Measurements from ENCODE around the gene LOXL1. TPM values are rescaled to one million over a fixed set of nuclear protein-coding genes. Genes with fewer than 3 reads are reported as not detected.
A peak's percentile ranks its signal among the peaks of the same experiment; 100 is the strongest.
"Not testable (repeated sequence)": the region's sequence is repeated elsewhere in the genome, so short reads cannot be mapped to it uniquely, and the experiment has no call there.

The LOXL1 gene
- polyA plus RNA-seq, 3 donors = 86.3 to 88.4 (median 88.1) TPM

DNA sequence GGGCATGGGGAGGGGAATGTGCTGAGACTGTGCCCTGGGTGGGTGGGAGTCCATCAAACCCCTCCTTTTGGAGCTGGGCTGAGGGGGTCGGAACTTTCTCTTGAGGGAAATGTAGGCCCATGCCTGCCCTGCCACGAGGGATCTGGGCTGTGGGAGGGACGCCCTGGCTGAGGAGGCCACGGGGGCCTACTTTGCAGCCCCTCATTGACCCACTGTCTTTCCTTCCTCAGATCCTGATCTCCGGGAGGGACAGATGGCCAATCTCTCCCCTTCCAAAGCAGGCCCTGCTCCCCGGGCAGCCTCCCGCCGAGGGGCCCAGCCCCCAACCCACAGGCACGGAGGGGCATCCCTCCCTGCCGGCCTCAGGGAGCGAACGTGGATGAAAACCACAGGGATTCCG is 25.3 kb downstream of the LOXL1 start:
- no peak for DNase-seq (ENCODE audit: low read depth in 3 of 3, low spot score in 2 of 3)

DNA sequence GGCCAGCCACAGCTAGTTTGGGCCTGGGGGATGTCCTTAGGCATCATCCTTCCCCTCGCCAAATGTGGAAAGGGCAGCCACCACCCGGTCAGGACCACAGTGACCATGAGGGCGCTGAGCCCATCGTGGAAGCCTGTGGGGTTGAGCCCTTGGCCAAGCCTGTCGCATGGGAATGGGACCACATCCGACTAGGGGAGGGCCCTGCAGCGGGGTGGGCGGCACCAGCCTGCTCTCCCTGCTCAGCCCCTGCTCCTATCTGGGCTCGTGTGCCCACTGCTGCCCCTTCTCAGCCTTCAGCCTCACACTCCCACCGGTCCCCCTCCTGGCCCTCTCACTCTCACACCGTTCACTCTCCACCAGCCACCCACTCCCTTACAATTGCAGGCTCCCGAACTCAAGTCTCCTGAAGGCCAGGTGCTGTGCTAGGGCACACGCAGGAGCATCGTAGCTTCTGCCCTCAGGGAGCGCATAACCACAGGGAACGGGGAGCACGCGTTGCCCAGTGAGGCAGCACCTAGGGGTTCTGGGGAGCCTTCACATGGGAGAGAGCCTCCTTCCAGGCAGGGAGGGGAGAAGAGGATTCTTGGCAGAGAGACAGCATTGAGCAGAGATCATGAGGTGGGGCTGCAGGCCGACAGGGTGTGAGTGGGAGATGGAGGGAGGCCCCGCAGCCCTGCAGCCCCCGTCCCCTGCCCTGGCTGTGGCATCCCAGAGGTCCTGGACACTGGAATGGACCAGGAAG is 26.1 kb downstream of the LOXL1 start:
- no peak for DNase-seq (ENCODE audit: low read depth in 3 of 3, low spot score in 2 of 3)

DNA sequence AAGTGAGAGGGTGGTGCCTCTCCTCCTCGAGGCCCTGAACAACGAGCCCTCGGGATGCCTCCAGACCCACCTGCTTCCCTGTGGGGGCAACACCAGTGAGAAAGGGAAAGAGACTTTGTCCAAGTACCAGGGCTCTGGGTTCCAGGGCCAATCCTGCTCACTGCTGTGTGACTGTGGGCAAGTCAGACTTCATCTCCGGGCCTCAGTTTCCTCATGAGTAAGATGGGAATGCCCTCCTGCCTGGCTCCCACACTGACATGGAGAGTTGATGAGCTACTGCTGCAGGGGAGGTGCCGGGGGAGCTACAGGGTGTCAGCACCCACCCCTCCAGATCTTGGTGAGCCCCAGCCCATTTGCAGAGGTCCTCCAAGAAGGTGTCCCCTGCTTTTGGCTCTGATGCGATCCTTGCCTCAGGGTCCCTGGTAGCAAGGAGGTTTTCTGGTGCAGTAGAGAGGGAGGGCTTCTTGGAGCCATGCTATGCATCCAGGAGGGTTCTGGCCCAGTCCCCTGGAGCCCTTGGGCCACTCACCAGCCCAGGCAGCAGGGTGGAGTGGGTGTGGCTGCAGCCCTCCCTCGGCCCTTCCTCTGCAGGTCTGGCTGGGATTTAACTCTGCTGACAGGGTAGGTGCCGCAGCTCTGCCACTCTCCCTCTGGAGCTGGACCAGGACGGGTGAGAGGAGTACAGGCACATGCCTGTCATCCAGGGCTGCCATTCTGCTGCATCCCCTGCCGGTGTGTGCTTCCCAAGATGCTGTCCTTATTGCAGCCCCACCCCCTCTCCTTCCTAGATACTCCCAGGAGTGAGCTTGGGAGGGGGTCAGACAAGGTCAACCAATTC is 26.9 kb downstream of the LOXL1 start:
- DNase-seq (ENCODE audit: low read depth in 3 of 3, low spot score in 2 of 3) = no peak

DNA sequence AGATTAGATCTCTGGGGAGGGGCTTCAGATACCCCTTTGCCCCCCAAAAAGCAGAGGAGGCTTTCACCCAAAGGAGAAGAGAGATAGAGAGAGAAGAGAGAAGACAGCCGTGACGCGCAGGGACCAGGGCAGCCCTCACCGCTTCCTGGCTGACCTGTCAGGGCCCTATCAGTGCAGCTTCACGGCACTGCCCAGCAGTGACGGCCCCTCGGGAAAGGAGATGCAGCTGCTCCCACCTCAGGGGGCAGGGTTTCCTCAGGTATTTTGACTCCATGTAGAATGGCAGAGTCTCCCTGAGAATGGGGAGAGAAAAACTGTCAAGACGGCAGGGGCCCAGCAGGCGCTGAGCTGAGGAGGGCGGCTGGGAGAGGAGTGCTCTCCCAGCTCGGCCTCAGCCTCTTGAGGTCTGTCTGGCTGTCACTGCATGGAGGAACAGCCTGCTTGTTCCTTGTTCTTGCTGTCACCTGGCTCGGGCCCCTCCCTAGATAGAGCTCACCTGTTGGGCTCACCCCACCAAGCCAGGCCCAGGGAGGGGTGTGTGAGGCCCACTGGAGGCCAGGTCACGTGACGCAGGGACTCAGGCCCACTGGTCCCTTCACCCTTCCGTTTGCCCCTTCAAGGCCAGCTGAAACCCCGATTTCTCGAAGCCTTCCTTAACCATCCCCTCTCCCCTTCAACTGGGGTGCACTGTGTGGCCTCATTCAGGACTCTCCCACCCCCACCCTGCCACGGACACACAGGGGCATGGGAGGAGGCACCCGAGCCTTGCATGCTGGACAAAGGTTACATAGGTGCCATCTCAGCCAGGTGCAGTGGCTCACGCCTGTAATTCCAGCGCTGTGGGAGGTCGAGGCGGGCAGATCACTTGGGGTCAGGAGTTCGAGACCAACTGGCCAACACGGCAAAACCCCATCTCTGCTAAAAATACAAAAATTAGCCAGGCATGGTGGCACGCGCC is 28.2 kb downstream of the LOXL1 start:
- no peak for DNase-seq (ENCODE audit: low read depth in 3 of 3, low spot score in 2 of 3)

DNA sequence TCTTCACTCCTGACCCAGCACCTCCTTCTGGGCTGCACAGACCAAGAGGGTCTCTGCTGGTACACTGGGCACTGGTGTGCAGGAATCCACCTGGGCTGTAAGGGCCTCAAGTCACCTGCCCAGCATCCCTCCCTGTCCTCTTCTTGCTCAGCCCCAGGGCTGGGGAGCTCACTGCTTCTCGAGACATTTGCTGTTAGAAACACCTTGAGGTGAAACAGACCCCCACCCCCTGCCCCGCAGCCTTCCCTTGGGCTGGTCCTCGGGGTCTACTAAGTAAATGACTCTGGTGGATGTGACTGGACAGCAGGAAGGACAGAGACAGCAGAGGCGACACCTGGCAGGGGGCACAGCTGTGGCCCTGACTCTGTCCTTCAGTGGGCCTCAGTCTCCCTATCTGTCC is 29.1 kb downstream of the LOXL1 start:
- no peak for DNase-seq (ENCODE audit: low read depth in 3 of 3, low spot score in 2 of 3)

DNA sequence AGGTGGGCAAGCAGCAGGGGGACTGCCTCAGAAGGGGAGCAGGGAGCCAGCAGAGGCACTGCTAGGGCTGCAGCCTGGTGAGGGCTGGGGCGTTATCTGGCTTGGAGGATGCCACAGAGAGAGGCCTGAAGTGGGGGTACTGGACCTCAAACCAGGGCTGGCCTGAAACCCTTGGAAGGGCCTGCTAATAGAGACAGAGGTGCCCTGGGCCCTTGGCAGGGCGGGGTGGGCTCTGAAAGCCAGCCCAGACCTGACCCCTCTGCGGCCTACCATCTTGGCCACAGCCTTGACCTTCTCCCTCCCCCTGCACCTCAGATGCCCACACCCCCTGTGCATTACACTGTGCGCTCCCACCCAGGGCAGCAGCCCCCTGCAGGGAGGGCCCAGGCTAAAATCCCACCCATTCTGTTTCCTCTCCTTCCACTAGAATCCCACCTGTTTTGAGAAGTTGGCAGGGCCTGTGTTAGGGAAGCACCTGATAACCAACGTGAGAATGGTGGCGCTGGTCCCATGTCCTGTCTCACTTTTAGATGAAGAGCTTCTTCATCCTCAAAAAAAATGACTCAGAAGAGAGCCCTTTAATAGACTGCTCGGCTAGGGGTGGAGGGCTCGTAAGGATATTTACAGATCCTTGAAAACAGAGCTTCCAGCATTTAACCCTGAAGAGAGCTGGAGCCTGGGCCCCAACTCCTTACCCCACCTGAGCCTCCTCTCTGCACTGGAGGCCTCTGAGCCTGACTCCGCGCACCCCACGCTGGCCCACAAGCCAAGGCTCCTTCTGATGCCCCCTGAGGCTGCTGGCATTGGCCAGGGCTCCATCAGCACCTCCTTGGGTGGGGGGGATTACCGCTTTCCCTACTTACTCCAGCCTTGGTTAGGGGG is 29.8 kb downstream of the LOXL1 start:
- no peak for DNase-seq (ENCODE audit: low read depth in 3 of 3, low spot score in 2 of 3)

DNA sequence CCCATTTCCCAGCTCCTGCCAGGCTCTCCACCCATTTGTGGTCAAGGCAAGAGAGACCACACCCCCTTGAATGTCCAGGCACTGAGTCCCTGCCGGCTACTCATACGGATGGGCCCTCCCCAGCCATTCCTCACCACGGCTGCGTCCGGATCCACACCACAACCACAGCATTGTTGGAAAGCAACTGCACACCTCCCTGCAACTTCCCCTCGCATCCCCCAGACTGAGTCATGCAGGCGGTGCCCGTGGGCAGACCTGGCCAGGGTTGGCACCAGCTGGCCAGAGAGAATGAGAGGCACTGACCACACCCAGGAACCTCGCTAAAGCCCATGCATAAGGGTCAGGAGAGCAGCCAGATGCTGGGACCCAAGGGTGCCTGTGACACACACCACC is 30.5 kb downstream of the LOXL1 start:
- DNase-seq (ENCODE audit: low read depth in 3 of 3, low spot score in 2 of 3) = no peak

DNA sequence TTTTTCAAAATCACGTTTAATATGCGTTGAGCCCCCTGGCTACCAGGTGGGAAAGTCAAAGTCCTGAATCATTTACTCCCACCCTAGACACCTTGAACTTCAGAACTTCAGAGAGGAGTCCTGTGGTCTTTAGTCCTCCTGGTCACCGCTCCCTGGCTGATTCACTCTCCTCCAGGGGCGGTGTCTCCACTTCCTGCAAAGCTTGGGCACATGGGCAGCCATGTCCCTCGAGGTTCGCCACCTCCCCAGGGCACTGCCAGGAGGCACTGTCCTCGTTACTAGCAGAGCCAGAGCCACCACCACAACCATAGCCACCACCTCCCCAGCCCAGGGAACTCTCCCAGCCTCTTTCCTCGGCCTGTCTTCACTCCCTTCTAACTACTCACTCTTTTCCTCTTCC is 31.0 kb downstream of the LOXL1 start:
- DNase-seq (ENCODE audit: low read depth in 3 of 3, low spot score in 2 of 3) = no peak

DNA sequence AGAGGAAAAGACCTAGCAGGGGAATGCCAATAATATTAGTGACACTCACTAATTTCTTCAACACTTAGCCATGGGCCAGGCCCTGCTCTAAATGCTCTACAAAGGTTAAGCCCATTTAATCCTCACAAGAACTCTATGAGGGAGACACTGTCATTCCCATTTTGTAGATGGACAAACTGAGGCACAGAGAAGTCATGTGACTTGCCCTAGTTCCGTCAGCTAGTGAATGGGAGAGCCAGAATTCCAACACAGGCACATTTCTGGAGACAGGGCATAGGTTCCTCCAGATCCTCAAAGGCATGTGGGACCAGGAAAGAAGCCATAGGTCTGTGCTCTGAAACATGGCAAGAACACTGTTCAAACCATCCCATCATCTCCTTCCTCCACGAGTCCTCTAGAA is 31.5 kb downstream of the LOXL1 start:
- DNase-seq (ENCODE audit: low read depth in 3 of 3, low spot score in 2 of 3) = no peak

DNA sequence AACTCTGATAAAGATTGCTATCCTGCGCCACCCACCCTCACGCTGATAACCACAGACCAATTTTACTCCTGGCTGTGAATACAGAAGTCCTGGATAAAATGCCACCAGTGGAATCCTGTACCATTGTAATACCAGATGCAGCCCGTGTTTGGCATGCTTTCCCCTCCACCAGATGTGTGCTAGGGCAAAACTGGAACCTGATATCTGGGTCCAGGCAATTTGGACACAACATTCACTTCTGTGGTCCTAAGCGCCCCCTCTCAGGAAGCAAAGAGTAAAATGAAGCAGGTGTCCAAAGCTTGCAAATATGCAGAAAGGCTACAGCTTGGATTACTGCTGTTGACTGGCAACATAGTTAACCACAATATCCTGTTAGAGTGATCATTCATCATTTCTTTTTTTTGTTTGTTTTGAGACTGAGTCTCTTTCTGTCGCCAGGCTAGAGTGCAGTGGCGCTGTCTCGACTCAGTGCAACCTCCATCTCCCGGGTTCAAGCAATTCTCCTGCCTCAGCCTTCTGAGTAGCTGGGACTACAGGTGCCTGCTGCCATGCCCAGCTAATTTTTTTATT is 32.8 kb downstream of the LOXL1 start:
- DNase-seq (ENCODE audit: low read depth in 3 of 3, low spot score in 2 of 3) = no peak

DNA sequence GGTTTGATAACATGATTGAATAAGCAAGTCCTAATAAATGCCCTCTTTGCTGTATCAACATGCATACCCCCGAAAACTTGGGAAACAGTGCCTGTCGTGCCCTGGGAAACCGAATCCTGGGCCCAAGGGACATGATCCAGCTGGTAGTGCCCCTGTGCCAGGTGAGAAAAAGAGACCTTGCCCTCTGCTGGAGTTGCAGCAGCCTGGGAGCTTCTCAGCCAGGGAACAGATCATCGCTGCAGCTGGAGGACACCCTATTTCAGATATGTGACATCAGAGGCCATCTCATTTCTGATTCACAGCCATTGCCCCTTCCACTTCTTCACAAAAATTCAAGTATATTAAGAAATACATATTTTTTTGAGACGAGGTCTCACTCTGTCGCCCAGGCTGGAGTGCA is 33.5 kb downstream of the LOXL1 start:
- DNase-seq (ENCODE audit: low read depth in 3 of 3, low spot score in 2 of 3) = no peak

DNA sequence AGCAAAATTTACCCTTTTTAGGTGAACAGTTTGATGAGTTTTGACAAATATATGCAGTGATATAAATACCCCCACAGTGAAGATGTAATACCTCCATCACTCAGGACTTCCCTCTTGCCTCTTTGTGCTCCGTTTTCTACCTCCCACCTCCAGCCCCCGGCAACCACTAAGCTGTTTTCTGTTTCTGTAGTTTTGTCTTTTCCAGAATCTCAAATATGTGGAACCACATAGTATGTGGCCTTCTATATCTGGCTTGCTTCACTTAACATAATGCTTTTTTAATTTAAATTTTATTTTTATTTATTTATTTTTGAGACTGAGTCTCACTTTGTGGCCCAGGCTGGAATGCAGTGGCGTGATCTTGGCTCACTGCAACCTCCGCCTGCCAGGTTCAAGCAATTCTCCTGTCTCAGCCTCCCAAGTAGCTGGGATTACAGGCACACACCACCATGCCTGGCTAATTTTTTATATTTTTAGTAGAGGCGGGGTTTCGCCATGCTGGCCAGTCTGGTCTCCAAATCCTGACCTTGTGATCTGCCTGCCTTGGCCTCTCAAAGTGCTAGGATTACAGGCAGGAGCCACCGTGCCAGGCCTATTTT is 34.3 kb downstream of the LOXL1 start:
- not testable (repeated sequence) for DNase-seq (ENCODE audit: low read depth in 3 of 3, low spot score in 2 of 3)

DNA sequence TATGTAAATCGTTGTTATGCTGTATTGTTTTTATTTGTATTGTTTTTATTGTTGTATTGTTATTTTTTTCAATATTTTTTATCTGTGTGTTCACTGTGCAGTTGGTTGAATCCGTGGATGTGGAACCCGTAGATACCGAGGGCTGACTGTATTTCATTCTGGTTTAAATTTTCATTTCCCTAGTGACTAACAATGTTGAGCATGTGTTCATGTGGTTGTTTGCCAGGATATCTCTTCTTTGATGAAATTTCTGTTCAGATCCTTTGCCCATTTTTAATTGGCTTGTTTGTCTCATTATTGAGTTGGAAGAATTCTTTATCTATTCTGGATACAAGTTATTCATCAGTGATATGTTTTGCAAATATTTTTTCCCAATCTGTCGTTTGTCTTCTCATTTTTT is 36.2 kb downstream of the LOXL1 start:
- no peak for DNase-seq (ENCODE audit: low read depth in 3 of 3, low spot score in 2 of 3)

DNA sequence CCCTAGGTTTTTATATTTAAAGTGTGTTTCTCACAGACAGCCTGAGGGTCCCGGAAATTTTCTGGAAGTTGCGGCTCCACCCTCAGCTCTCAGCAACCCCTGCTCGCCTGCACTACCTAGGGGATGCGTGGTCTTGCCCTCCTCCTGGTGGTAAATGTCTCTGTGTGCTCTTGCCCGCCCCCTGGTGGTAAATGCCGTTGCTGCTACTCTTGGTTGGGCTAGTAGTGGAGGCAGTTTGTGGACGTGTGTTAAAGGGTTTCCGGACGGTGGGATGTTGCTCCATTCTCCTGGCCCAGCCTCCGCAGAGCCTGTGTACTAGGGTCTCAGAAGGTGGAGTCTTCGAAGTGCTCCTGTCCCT is 38.5 kb downstream of the LOXL1 start:
- DNase-seq (ENCODE audit: low read depth in 3 of 3, low spot score in 2 of 3) = peak in 2 of 3 donors; percentile 57 to 62

DNA sequence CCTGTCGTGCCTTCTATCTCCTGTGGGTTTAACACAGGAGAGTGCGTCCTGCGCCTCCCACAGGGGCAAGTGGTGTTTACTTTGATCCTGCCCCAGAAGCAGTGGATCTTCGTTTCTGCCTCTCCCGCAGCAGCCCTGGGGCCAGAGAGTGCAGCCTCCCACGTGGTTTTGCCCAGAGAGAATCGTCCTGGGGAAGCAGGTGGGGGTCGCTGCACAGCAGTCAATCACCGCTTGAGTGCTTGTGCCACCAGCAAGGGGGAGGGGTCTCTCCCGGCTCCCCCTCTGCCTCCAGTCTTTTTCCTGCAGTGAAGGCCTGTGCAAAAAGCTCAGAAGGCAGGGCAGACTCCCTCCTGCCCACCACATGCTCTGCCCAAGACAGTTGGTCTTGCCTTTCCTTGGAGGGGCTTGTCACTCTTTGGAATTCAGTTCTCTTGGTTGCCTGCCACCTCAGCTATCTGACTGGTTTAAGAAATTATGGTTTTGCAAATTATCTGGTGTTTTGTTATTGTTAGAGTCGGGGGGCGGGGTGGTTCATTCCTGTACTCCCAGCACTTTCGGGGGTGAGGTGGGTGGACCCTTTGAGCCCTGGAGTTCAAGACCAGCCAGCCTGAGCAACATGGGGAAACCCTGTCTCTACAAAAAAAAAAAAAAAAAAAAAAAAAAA is 39.0 kb downstream of the LOXL1 start:
- no peak for DNase-seq (ENCODE audit: low read depth in 3 of 3, low spot score in 2 of 3)

DNA sequence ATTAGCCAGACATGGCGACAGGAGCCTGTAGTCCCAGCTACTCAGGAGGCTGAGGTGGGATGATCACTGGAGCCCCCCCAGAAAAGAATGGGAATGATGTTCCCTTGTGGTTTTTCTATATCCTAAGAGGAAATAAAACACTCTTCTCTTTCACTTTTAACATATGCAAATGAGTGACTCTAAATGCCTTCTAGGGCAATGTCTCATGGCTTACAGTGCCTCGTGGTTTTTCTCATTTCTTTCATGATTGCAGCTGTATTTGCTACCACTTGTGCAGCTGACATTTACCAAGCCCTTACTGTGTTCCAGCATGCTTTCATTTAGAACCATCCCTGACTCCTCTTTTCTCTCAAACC is 39.5 kb downstream of the LOXL1 start:
- no peak for DNase-seq (ENCODE audit: low read depth in 3 of 3, low spot score in 2 of 3)

DNA sequence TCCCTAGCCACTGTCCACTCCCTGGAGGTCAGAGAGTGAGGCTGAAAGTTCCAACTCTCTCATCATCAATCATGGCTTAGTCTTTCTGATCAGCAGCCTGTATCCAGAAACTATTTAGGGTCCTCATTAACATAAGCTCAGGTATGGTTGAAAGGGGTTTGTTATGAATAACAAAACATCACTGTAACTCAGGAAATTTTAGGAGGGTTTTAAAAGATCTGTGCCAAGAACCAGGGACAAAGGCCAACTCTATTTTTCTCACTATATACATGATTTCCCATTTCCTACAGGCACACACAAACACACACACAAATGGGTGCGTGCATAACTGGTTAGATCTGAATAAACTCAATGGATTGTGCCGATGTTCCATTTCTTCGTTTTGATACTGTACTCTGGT is 42.2 kb downstream of the LOXL1 start:
- no peak for DNase-seq (ENCODE audit: low read depth in 3 of 3, low spot score in 2 of 3)

DNA sequence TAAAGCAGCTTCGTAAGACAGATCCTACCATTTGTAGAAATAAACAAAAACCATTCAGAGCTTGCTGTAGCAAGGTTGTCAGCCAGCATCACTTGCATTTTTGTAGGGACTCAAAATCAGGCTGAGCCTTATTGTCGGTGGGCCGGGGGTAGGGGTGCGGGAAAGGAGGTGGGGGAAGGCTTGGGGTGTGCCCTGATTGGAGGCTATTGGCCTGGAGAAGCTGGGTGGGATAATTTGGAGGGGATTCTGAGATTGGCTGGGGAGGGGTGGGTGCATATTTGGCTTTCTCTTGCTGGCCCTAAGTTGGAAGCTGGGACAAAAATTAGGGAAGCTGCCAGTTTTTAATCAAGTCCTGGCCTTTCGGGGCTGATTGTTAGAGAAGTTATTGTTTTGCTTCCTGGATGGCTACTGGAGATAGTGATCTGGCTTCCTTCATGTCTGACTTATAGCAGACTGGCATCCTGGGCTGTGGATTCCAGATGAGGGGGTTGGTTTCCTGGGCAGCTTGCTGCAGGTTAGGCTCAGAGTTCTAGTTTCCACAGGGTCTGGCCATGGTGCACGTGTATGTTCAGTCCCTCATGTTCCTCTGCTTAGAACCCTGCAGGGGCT is 43.0 kb downstream of the LOXL1 start:
- no peak for DNase-seq (ENCODE audit: low read depth in 3 of 3, low spot score in 2 of 3)
